ENCODE measurements around the gene PHOX2B. TPM values are rescaled to one million over a fixed set of nuclear protein-coding genes. Genes with fewer than 3 reads are reported as not detected.

Gene PHOX2B
- polyA plus RNA-seq (2013) = not detected in 2 replicates

DNA sequence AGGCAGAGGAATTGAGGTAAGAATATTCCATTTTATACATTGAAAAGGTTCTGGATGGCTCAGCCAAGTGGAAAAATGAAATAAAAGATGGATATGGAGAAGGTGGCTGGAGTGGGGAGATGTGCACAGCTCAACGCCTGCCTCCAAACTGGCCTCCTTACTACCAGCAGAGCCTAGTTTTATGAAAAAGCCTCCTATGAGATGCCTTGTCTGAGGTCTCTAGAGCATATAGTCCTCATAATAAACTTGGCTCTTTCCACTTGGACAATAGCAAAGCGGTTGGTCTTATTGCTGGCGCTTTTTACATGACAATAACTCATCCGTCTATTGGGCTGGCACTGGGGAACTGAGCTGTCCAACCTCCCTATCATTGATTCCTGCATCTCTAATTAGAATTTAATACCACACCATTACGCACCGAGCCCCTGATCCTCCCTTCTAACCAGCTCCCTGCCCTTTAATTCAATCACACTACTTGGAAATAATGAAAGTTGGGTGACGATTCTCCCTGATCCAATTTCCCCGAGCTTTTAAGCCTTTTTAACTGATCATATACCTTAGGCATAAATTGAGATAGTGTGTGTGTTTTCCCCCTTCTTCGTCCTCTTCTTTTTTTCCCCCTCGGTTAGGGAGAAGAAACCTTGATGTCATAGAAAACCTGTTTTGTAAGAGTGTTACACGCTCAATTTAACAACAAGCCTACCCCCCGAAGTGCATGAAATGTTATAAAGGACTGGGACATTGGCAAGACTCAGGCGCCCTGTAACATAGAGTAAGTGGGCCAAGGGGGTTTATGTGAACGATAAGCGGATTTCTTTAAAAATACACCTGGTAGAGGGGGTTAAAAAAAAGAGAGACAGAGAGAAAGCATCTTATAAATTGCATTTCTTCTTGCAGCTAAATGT lies at the start of gene PHOX2B:
Gene PHOX2B, minus strand, starts transcription at position 155 of the 905 bp plus-strand sequence. Its CDS starts 115 bp downstream, at position 40.
- H3K18ac ChIP-seq (ENCODE audit: low read length) = no peak within 1 kb of the TSS
- peaks cover 89% of the 10 kb centered on the region for H3K27me3 ChIP-seq (ENCODE audit: insufficient read depth, low read length)
- H4K91ac ChIP-seq (ENCODE audit: low read depth, low read length) = no peak within 1 kb of the TSS
- no peak within 1 kb of the TSS for H4K8ac ChIP-seq (ENCODE audit: low read depth, low read length)
- H3K4me3 ChIP-seq (ENCODE audit: low read depth, low read length) = no peak within 1 kb of the TSS
- no peak within 1 kb of the TSS for H3K4ac ChIP-seq (ENCODE audit: low read depth, low read length)
- H3K14ac ChIP-seq (ENCODE audit: low read length) = no peak within 1 kb of the TSS
- H3K79me2 ChIP-seq (ENCODE audit: control insufficient read depth, insufficient read depth, low read length, poor library complexity) = no peaks in the 10 kb centered on the region
- no peak within 1 kb of the TSS for H2BK120ac ChIP-seq (ENCODE audit: insufficient read depth, low read length, poor library complexity)
- peaks cover 0 to 10% of the 10 kb centered on the region in 2 experiments for H3K4me1 ChIP-seq (ENCODE audit: control insufficient read depth in 1 of 2, insufficient read depth in 2 of 2, low read length in 2 of 2)
- peaks cover 18% of the 10 kb centered on the region for H3K9me3 ChIP-seq (ENCODE audit: insufficient read depth, low read depth, low read length)
- H3K27ac ChIP-seq (ENCODE audit: low read depth, low read length) = no peak within 1 kb of the TSS
- no peak within 1 kb of the TSS for H4K12ac ChIP-seq (ENCODE audit: low read depth, low read length)
- no peak within 1 kb of the TSS for H3K9ac ChIP-seq (ENCODE audit: low read length)
- H3K36me3 ChIP-seq (ENCODE audit: control insufficient read depth in 1 of 2, insufficient read depth in 2 of 2, low read length in 2 of 2) = no peaks in the 10 kb centered on the region
- H2BK12ac ChIP-seq (ENCODE audit: low read length) = no peak within 1 kb of the TSS
- H2BK5ac ChIP-seq (ENCODE audit: low read depth, low read length, poor library complexity) = no peak within 1 kb of the TSS
- H3K79me1 ChIP-seq (ENCODE audit: low read length) = no peaks in the 10 kb centered on the region
- WGBS (ENCODE audit: extremely low coverage, insufficient coverage, insufficient read length) = no CpG with 5 or more reads among the region's 15 CpGs
- H3K4me2 ChIP-seq (ENCODE audit: low read length) = no peak within 1 kb of the TSS
- H2AFZ ChIP-seq (ENCODE audit: insufficient read depth, low read length, poor library complexity) = no peak within 1 kb of the TSS
- no peak for DNase-seq
- H3K23ac ChIP-seq (ENCODE audit: low read length) = no peak within 1 kb of the TSS
- H2AK5ac ChIP-seq (ENCODE audit: low read length) = no peak within 1 kb of the TSS

DNA sequence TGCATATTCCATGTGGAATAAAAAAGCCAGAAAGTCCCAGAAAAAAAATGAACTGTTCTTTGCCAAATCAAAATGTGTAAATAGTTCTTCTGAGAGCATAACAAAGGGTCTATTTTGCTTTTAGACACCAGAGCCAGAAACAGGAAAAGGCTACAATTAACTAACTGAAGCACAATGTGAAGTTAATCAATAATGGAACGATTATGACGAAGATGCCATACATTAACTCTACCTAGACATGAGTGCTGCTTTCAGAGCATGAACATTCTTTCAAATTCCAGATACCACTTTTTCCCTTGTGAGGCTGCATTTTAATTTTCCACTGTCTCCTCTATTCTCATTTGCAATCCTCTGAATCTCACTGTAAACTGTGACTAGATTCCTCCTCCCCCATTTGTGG lies 48.7 kb upstream of the PHOX2B start:
- WGBS (ENCODE audit: extremely low coverage, insufficient coverage, insufficient read length) = no CpG with 5 or more reads among the region's 2 CpGs
- Histone ChIP-seq H3K14ac (ENCODE audit: low read length) (no peak overlapping the region), H3K4ac (ENCODE audit: low read depth, low read length) (no peak overlapping the region), H4K12ac (ENCODE audit: low read depth, low read length) (no peak overlapping the region), H3K4me3 (ENCODE audit: low read depth, low read length) (no peak overlapping the region), H2AFZ (ENCODE audit: insufficient read depth, low read length, poor library complexity) (no peak overlapping the region), H3K79me1 (ENCODE audit: low read length) (no peaks in the 10 kb centered on the region), H3K9ac (ENCODE audit: low read length) (no peak overlapping the region), H3K4me1 (ENCODE audit: control insufficient read depth in 1 of 2, insufficient read depth in 2 of 2, low read length in 2 of 2) (peaks cover 4 to 7% of the 10 kb centered on the region in 2 experiments), H2BK12ac (ENCODE audit: low read length) (no peak overlapping the region), H3K36me3 (ENCODE audit: control insufficient read depth in 1 of 2, insufficient read depth in 2 of 2, low read length in 2 of 2) (no peaks in the 10 kb centered on the region), H4K8ac (ENCODE audit: low read depth, low read length) (no peak overlapping the region), H2BK5ac (ENCODE audit: low read depth, low read length, poor library complexity) (no peak overlapping the region), H3K23ac (ENCODE audit: low read length) (no peak overlapping the region), H3K79me2 (ENCODE audit: control insufficient read depth, insufficient read depth, low read length, poor library complexity) (no peaks in the 10 kb centered on the region), H2AK5ac (ENCODE audit: low read length) (no peak overlapping the region), H2BK120ac (ENCODE audit: insufficient read depth, low read length, poor library complexity) (no peak overlapping the region), H3K9me3 (ENCODE audit: insufficient read depth, low read depth, low read length) (no peaks in the 10 kb centered on the region), H3K27me3 (ENCODE audit: insufficient read depth, low read length) (no peaks in the 10 kb centered on the region), H3K27ac (ENCODE audit: low read depth, low read length) (no peak overlapping the region), H3K4me2 (ENCODE audit: low read length) (no peak overlapping the region), H3K18ac (ENCODE audit: low read length) (no peak overlapping the region), H4K91ac (ENCODE audit: low read depth, low read length) (no peak overlapping the region)
- DNase-seq = no peak

DNA sequence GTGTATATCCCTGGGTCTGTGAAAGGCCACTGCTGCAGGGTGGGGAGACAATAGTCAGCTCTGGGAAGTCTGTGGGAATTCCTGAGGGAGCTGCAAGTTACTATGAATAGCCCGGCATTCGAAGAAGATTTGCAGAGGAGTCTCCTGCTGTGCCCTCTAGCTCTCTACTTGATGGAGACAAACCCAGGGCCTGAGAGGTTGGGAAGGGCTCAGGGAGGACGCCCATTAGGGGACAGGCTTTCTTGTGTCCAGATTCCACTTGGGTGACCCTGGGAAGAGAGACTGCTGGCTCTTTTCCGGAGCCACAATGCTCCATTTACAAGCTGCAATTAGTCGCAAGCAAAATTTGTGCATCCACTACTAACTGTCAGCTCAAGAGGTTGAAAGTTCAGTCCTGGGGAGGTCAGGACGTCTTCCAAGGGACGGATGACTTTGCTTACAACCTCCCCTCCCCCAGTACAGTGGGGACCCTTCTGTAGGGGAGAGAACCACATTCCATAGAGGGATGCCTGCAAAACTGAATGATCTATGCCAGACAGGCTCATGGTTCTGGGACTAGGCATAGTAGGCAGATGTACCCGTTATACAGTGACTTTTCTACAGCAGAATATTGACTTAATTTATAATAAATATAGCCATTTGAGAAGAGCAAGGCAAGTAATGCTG lies 48.2 kb upstream of the PHOX2B start:
- Histone ChIP-seq H3K14ac (ENCODE audit: low read length) (no peak overlapping the region), H4K91ac (ENCODE audit: low read depth, low read length) (no peak overlapping the region), H4K12ac (ENCODE audit: low read depth, low read length) (no peak overlapping the region), H3K4me3 (ENCODE audit: low read depth, low read length) (no peak overlapping the region), H2BK120ac (ENCODE audit: insufficient read depth, low read length, poor library complexity) (no peak overlapping the region), H3K18ac (ENCODE audit: low read length) (no peak overlapping the region), H3K79me2 (ENCODE audit: control insufficient read depth, insufficient read depth, low read length, poor library complexity) (no peaks in the 10 kb centered on the region), H2BK12ac (ENCODE audit: low read length) (no peak overlapping the region), H2BK5ac (ENCODE audit: low read depth, low read length, poor library complexity) (no peak overlapping the region), H3K23ac (ENCODE audit: low read length) (no peak overlapping the region), H3K4me2 (ENCODE audit: low read length) (peak overlapping the region; percentile 19), H3K4me1 (ENCODE audit: control insufficient read depth in 1 of 2, insufficient read depth in 2 of 2, low read length in 2 of 2) (peaks cover 4 to 7% of the 10 kb centered on the region in 2 experiments), H3K9me3 (ENCODE audit: insufficient read depth, low read depth, low read length) (no peaks in the 10 kb centered on the region), H2AFZ (ENCODE audit: insufficient read depth, low read length, poor library complexity) (no peak overlapping the region), H3K9ac (ENCODE audit: low read length) (no peak overlapping the region), H3K36me3 (ENCODE audit: control insufficient read depth in 1 of 2, insufficient read depth in 2 of 2, low read length in 2 of 2) (no peaks in the 10 kb centered on the region), H3K4ac (ENCODE audit: low read depth, low read length) (no peak overlapping the region), H3K27ac (ENCODE audit: low read depth, low read length) (no peak overlapping the region), H4K8ac (ENCODE audit: low read depth, low read length) (no peak overlapping the region), H2AK5ac (ENCODE audit: low read length) (no peak overlapping the region), H3K79me1 (ENCODE audit: low read length) (no peaks in the 10 kb centered on the region), H3K27me3 (ENCODE audit: insufficient read depth, low read length) (no peaks in the 10 kb centered on the region)
- WGBS (ENCODE audit: extremely low coverage, insufficient coverage, insufficient read length) = no CpG with 5 or more reads among the region's 8 CpGs
- DNase-seq = no peak

- Histone ChIP-seq H3K9me3 (ENCODE audit: insufficient read depth, low read depth, low read length) (no peaks in the 10 kb centered on the region), H3K9ac (ENCODE audit: low read length) (no peak overlapping the region), H4K91ac (ENCODE audit: low read depth, low read length) (no peak overlapping the region), H3K14ac (ENCODE audit: low read length) (no peak overlapping the region), H3K27me3 (ENCODE audit: insufficient read depth, low read length) (no peaks in the 10 kb centered on the region), H2AK5ac (ENCODE audit: low read length) (no peak overlapping the region), H3K4ac (ENCODE audit: low read depth, low read length) (no peak overlapping the region), H3K27ac (ENCODE audit: low read depth, low read length) (no peak overlapping the region), H3K4me2 (ENCODE audit: low read length) (no peak overlapping the region), H2AFZ (ENCODE audit: insufficient read depth, low read length, poor library complexity) (no peak overlapping the region), H2BK120ac (ENCODE audit: insufficient read depth, low read length, poor library complexity) (no peak overlapping the region), H3K4me1 (ENCODE audit: control insufficient read depth in 1 of 2, insufficient read depth in 2 of 2, low read length in 2 of 2) (peaks cover 4 to 7% of the 10 kb centered on the region in 2 experiments), H2BK12ac (ENCODE audit: low read length) (no peak overlapping the region), H3K79me1 (ENCODE audit: low read length) (no peaks in the 10 kb centered on the region), H3K18ac (ENCODE audit: low read length) (no peak overlapping the region), H3K4me3 (ENCODE audit: low read depth, low read length) (no peak overlapping the region), H3K36me3 (ENCODE audit: control insufficient read depth in 1 of 2, insufficient read depth in 2 of 2, low read length in 2 of 2) (no peaks in the 10 kb centered on the region), H2BK5ac (ENCODE audit: low read depth, low read length, poor library complexity) (no peak overlapping the region), H4K8ac (ENCODE audit: low read depth, low read length) (no peak overlapping the region), H3K23ac (ENCODE audit: low read length) (no peak overlapping the region), H3K79me2 (ENCODE audit: control insufficient read depth, insufficient read depth, low read length, poor library complexity) (no peaks in the 10 kb centered on the region), H4K12ac (ENCODE audit: low read depth, low read length) (no peak overlapping the region)
- no CpG with 5 or more reads among the region's 2 CpGs for WGBS (ENCODE audit: extremely low coverage, insufficient coverage, insufficient read length)
- no peak for DNase-seq
These were observed 47.4 kb upstream of the PHOX2B start for GRCh38 chr4:41795796-41796385.

Data from trophoblast cell (in vitro differentiated cells and primary cell).